HEK293 (cell line): ENCODE measurements around the gene B3GLCT.

Experiments
- AEBP2 ChIP-seq: fragments of 450-650 bp; formaldehyde crosslinking; IDR thresholded peaks from 2 replicates; pipeline ENCODE4 v1.5.1; 2016; ENCODE audit warnings: missing biosample characterization, missing genetic modification characterization, borderline replicate concordance
- GLI4 ChIP-seq: fragments of 450-650 bp; formaldehyde crosslinking; IDR thresholded peaks from 2 replicates; pipeline ENCODE4 v1.5.1; 2016; ENCODE audit warnings: missing biosample characterization, missing genetic modification characterization
- INSM2 ChIP-seq: fragments of 450-650 bp; formaldehyde crosslinking; IDR thresholded peaks from 2 replicates; pipeline ENCODE4 v1.5.1; 2016; ENCODE audit warnings: missing biosample characterization, missing genetic modification characterization
- REPIN1 ChIP-seq: fragments of 450-650 bp; formaldehyde crosslinking; IDR thresholded peaks from 2 replicates; pipeline ENCODE4 v1.5.1; 2017; ENCODE audit warnings: missing biosample characterization, missing genetic modification characterization, low read depth
- ZNF114 ChIP-seq: fragments of 450-650 bp; formaldehyde crosslinking; IDR thresholded peaks from 2 replicates; pipeline ENCODE4 v1.5.0; 2017; ENCODE audit warnings: missing biosample characterization, missing genetic modification characterization
- ZNF23 ChIP-seq: fragments of 450-650 bp; formaldehyde crosslinking; IDR thresholded peaks from 2 replicates; pipeline ENCODE4 v1.5.1; 2016; ENCODE audit warnings: missing biosample characterization, missing genetic modification characterization, borderline replicate concordance
- ZNF24 ChIP-seq: fragments of 450-650 bp; formaldehyde crosslinking; IDR thresholded peaks from 2 replicates; pipeline ENCODE4 v1.5.1; 2016; ENCODE audit warnings: missing biosample characterization, missing genetic modification characterization
- ZNF416 ChIP-seq: fragments of 450-650 bp; formaldehyde crosslinking; IDR thresholded peaks from 2 replicates; pipeline ENCODE4 v1.5.1; 2016; ENCODE audit warnings: missing biosample characterization, missing genetic modification characterization
- ZNF513 ChIP-seq: fragments of 450-650 bp; IDR thresholded peaks from 2 replicates; pipeline ENCODE4 v1.5.1; 2018; ENCODE audit warnings: missing biosample characterization, missing genetic modification characterization
- ZNF629 ChIP-seq: fragments of 450-650 bp; formaldehyde crosslinking; IDR thresholded peaks from 2 replicates; pipeline ENCODE4 v1.5.1; 2017; ENCODE audit warnings: missing biosample characterization, missing genetic modification characterization
- ZNF843 ChIP-seq: fragments of 450-650 bp; formaldehyde crosslinking; IDR thresholded peaks from 2 replicates; pipeline ENCODE4 v1.5.1; 2016; ENCODE audit warnings: missing biosample characterization, missing genetic modification characterization
- ZSCAN18 ChIP-seq: fragments of 450-650 bp; formaldehyde crosslinking; IDR thresholded peaks from 2 replicates; pipeline ENCODE4 v1.5.1; 2016; ENCODE audit warnings: missing biosample characterization, missing genetic modification characterization
- TF ChIP-seq, protein P1 (sequence below): fragments of 450-650 bp; formaldehyde crosslinking; IDR thresholded peaks from 2 replicates; pipeline ENCODE4 v1.5.1; 2016; ENCODE audit warnings: missing biosample characterization, missing genetic modification characterization

- TF ChIP-seq, protein P1, sequence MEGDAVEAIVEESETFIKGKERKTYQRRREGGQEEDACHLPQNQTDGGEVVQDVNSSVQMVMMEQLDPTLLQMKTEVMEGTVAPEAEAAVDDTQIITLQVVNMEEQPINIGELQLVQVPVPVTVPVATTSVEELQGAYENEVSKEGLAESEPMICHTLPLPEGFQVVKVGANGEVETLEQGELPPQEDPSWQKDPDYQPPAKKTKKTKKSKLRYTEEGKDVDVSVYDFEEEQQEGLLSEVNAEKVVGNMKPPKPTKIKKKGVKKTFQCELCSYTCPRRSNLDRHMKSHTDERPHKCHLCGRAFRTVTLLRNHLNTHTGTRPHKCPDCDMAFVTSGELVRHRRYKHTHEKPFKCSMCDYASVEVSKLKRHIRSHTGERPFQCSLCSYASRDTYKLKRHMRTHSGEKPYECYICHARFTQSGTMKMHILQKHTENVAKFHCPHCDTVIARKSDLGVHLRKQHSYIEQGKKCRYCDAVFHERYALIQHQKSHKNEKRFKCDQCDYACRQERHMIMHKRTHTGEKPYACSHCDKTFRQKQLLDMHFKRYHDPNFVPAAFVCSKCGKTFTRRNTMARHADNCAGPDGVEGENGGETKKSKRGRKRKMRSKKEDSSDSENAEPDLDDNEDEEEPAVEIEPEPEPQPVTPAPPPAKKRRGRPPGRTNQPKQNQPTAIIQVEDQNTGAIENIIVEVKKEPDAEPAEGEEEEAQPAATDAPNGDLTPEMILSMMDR (tag by site-specific recombination): no peak
- TF ChIP-seq ZNF23 (tag by site-specific recombination) (no peak), GLI4 (tag by site-specific recombination) (no peak), REPIN1 (tag by site-specific recombination) (no peak), ZNF513 (tag by site-specific recombination) (no peak), ZSCAN18 (tag by site-specific recombination) (no peak), ZNF416 (no peak), AEBP2 (tag by site-specific recombination) (no peak), ZNF114 (no peak), ZNF843 (tag by site-specific recombination) (no peak), ZNF24 (no peak), INSM2 (no peak), ZNF629 (tag by site-specific recombination) (no peak)
These were observed 25.8 kb upstream of the B3GLCT start for GRCh38 chr13:31174018-31174417.
